GM10266 (cell line): Measurements from ENCODE around the gene ILKAP.

Experiments
- DNase-seq: peaks from one replicate; pipeline ENCODE4 v3.0.0; 2012; ENCODE audit errors: extremely low spot score
- TF ChIP-seq, protein P1 (sequence below): IDR thresholded peaks from 2 replicates; pipeline ENCODE4 v1.5.1; 2012; ENCODE audit warnings: mild to moderate bottlenecking, low read depth; ENCODE audit not compliant: control insufficient read depth, insufficient read depth; ENCODE audit errors: missing control alignments

Gene ILKAP

DNA sequence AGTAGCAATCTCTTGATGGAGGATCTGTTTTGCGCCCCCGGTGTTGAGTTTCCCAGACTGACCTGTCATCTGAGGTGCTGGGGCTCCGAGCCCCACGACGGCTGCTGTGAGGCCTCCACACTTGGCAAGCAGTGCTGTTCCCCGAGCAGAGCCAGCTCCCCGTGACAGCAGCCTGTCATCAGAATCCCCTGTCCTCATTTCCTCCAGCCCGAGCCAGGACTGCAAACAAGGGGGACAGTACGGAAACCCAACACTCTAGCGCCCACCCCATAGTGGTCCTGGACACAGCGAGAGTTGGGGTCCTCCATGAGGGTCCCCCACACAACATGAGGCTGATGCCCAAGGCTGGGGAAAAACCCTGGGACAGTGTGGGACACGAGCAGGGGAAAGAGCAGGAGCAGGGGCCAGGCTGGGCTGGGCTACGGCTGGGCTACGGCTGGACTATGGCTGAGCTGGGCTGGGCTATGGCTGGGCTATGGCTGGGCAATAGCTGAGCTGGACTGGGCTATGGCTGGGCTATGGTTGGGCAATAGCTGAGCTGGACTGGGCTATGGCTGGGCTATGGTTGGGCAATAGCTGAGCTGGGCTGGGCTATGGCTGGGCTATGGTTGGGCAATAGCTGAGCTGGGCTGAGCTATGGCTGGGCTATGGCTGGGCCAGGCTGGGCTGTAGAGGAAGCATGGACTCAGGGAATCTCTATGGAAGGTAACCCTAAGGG, 66.5 kb downstream of the ILKAP start:
- DNase-seq: no peak
- TF ChIP-seq, protein P1, sequence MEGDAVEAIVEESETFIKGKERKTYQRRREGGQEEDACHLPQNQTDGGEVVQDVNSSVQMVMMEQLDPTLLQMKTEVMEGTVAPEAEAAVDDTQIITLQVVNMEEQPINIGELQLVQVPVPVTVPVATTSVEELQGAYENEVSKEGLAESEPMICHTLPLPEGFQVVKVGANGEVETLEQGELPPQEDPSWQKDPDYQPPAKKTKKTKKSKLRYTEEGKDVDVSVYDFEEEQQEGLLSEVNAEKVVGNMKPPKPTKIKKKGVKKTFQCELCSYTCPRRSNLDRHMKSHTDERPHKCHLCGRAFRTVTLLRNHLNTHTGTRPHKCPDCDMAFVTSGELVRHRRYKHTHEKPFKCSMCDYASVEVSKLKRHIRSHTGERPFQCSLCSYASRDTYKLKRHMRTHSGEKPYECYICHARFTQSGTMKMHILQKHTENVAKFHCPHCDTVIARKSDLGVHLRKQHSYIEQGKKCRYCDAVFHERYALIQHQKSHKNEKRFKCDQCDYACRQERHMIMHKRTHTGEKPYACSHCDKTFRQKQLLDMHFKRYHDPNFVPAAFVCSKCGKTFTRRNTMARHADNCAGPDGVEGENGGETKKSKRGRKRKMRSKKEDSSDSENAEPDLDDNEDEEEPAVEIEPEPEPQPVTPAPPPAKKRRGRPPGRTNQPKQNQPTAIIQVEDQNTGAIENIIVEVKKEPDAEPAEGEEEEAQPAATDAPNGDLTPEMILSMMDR: no peak

DNA sequence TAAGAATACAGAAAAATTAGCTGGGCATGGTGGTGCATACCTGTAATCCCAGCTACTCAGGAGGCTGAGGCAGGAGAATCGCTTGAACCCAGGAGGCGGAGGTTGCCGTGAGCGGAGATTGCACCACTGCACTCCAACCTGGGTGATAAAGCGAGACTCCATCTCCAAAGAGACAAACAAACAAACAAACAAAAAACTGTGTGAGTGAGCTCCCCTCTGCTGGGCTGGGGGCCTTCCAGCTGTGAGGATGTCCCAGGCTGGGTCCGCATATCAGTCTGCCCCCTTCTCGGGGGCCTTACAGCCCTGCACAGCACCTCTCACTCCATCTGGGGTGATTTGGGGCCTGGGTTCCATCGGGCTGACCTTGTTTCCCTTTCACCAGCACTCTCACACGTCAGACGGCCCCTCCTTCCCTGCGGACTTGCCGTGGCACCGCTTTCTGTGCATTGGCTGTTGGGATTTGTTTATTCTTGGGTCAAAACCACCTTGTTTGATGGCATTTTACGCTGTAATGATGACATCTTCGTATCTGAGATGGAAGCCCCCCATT, 67.8 kb downstream of the ILKAP start:
- no peak for DNase-seq
- TF ChIP-seq, protein P1: no peak

DNA sequence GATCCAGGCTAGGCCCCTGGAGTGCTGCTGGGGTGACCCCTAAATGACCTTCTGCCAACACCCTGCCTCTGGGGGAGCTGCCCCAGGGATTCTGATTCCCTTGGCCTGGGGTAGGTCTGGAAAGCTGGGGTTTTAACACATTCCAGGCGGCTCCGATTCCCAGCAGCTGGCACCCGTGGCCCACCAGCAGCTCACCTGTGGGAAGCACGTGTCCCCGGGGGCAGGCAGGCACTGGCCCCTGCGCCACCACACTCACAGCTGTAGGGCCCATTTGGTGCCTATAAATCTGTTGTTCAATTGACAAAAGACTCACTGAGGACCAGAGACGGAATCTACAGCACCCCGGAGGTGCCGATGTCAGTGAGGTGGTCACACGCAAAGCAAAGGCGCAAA, 69.1 kb downstream of the ILKAP start:
- no peak for DNase-seq
- TF ChIP-seq, protein P1: no peak

DNA sequence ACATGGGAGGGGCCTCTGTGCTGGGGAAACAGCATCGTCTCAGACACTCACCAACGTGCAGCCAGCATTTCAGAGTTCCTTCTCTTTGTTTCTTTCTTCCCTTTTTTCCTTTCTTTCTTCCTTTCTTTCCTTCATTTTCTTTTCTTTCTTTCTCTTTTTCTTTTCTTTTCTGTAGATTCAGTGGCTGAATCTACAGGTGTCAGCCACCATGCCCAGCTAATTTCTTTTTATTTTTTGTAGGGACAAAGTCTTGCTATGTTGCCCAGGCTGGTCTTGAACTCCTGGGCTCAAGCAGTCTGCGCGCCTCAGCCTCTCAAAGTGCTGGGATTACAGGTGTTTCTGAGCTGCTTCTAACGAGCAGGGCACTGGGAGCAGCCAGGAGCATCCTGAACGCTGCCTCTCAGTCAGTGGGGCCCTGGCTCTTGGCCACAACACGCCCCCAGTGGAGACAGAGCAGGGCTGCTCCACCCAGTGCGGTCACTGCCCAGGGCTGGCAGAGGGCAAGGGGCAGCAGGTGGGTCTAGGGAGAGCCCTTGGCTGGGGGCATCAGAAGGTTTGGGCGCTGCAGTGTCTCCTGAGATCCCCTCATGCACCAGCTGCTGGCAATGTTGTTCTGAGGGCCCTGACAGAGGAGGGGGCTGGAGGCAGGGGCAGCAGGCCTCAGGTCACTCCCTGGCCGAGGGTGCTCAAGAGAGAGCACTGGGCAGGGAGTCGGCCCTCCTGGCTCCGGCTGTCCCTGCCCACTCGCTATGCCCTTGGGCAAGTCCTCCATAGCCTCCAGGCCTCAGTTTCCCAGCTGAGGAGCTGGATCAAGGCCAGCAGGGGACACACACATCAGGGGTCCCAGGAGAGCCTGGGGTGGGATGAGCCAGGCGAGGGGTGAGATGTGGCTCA, 69.7 kb downstream of the ILKAP start:
- DNase-seq: no peak

DNA sequence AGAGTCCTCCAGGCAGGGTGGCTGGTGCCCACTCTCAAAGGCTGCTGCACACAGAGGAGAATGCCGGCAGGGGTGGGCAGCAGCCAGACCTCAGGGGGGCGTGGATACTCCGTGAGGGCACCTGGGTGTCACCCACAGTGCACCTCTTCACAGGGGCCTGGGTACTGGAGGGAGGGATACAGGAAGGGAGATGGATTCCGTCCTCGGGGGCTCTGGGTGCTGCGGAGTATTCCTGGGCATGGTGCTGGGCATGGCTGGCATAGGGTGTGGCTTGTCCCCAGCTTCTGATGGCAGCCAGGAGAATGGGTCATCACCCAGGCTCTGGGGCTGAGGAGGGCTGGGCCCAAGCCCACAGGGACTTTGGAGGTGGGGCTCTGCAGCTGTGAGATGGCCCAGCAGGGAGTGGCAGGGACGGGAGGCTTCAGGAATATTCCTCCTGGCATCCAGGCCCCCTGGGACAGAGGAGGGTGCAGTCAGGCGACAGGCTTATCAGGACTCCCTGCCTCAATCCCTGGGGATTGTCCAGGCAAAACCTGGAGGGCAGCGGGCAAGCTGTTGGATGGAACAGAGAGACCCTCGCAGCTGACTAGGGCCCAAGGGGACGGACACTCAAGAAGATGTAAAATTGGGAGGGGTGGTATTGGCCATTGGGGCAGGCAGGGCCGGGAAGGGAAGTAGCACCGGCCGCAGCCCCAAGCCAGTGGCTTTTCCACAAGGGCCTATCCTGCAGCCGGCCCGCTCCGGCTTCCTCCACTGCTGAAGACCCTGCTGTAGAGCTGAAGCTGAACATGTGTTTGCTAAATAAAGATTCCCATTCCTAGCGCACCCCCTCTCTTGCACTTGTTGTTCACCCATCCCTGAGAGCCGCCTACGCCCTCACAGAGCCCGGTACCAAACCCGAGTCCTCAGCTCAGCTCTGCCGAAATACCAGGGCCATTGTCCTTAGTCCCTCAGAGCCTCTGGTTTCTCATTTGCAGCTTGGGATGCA, 70.7 kb downstream of the ILKAP start:
- TF ChIP-seq, protein P1: no peak

More for the DNA sequence above, 69.7 kb downstream of the ILKAP start:
- TF ChIP-seq, protein P1: no peak

DNA sequence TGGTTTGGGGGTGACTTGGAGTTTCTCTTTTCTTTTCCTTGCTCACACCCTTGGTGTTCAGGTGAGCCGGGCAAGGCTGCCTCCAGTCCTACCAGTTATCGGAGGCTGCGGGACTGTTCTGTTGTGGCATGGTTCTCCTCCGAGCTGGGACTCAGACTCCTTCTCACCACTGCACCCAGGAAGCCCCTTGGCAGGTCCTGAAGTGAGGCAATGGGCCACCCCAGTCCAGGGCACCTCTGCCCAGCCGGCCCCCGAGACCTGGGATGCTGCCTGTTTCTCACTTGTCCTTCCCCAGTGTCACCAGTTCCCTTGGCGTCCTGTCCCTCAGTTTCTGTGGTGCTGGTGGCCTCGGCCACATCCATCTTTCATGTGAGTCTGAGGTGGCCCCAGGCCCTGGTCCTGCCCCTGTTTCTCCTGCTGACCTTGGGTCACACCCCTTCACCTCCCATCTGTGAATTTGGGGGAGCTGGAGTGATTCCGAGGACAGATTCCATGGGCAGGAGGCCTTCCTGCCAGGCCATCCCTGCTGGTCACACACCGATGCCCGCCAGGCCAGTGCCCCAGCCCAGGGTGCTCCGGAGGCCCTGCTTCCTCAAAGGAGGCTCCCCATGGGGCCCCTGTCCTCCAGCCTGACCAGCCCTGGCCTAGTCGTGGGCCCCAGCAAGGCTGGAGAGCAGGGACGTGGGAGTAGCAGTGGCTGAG, 71.6 kb downstream of the ILKAP start:
- DNase-seq: no peak
- TF ChIP-seq, protein P1: no peak

More for the DNA sequence above, 70.7 kb downstream of the ILKAP start:
- DNase-seq: no peak
